A549 (cell line): ENCODE data around the gene RSRC1.

Source experiments
- CEBPB ChIP-seq, 2 experiments: fragments of >200 bp in 1 of 2; sonication (Bioruptor Twin) in 1 of 2; formaldehyde crosslinking in 1 of 2; IDR thresholded peaks; 2 replicates each; pipeline ENCODE4 v1.6.1; 2012 to 2016
- CTCF ChIP-seq: fragments of >200 bp; sonication (Bioruptor Twin); formaldehyde crosslinking; IDR thresholded peaks from 3 replicates; pipeline ENCODE4 v1.5.1; 2016
- HDAC2 ChIP-seq: fragments of 200-600 bp; sonication (generic); IDR thresholded peaks from 2 replicates; pipeline ENCODE4 v1.6.1; 2016
- KDM1A ChIP-seq: fragments of 200-600 bp; sonication (generic); IDR thresholded peaks from 2 replicates; pipeline ENCODE4 v1.6.1; 2016; ENCODE audit warnings: low read depth, mild to moderate bottlenecking
- MAX ChIP-seq: IDR thresholded peaks from 2 replicates; pipeline ENCODE4 v1.6.1; 2012
- POLR2A ChIP-seq: IDR thresholded peaks from 2 replicates; pipeline ENCODE4 v1.6.1; 2012; ENCODE audit warnings: mild to moderate bottlenecking, low read length
- RARB ChIP-seq: fragments of 250-450 bp; sonication (Bioruptor Pico); IDR thresholded peaks from 2 replicates; pipeline ENCODE4 v1.8.0; 2021; ENCODE audit warnings: mild to moderate bottlenecking, moderate library complexity
- RCOR1 ChIP-seq: fragments of 150-350 bp; IDR thresholded peaks from 2 replicates; pipeline ENCODE4 v1.6.1; 2014; ENCODE audit warnings: antibody characterized with exemption, low read length, low read depth
- RFX5 ChIP-seq: fragments of 450-650 bp; IDR thresholded peaks from 2 replicates; pipeline ENCODE4 v1.7.1; 2014; ENCODE audit warnings: antibody characterized with exemption, mild to moderate bottlenecking, moderate library complexity
- TP53 ChIP-seq: fragments of 250-450 bp; sonication (Bioruptor Pico); IDR thresholded peaks from 2 replicates; pipeline ENCODE4 v1.5.0; 2021; ENCODE audit warnings: mild to moderate bottlenecking, moderate library complexity
- USF2 ChIP-seq: fragments of 450-650 bp; IDR thresholded peaks from 2 replicates; pipeline ENCODE4 v1.6.1; 2014; ENCODE audit warnings: antibody characterized with exemption

- TF ChIP-seq CTCF, result no peak
- no peak for TF ChIP-seq RFX5
- TF ChIP-seq POLR2A, result no peak
- TF ChIP-seq TP53 (CRISPR knock-in tag), result no peak
- no peak for TF ChIP-seq RARB (CRISPR knock-in tag)
- TF ChIP-seq RCOR1, result no peak
- no peak for TF ChIP-seq KDM1A
- TF ChIP-seq USF2, result no peak
- no peak for TF ChIP-seq MAX
- no peak for TF ChIP-seq CEBPB (IDR thresholded peaks at IDR 0.05)
- no peak for TF ChIP-seq HDAC2
These were observed 321.9 kb downstream of the RSRC1 start for GRCh38 chr3:158431829-158432228.
